Nephron progenitor cell (in vitro differentiated cells): ENCODE results near the gene VSNL1.

Experiments
- DNase-seq: peaks from one replicate; pipeline ENCODE4 v3.0.0; 2021
- H3K27ac Mint-ChIP-seq: 2 replicates; pipeline ENCODE4 v1.8.0; 2021; ENCODE audit warnings: mild to moderate bottlenecking, moderate library complexity, mixed read lengths
- H3K27me3 Mint-ChIP-seq: 2 replicates; pipeline ENCODE4 v1.8.0; 2021; ENCODE audit warnings: mild to moderate bottlenecking, low read depth, mixed read lengths; ENCODE audit not compliant: poor library complexity
- H3K36me3 Mint-ChIP-seq: 2 replicates; pipeline ENCODE4 v1.8.0; 2021; ENCODE audit warnings: low read depth, mixed read lengths
- H3K4me1 Mint-ChIP-seq: 2 replicates; pipeline ENCODE4 v1.8.0; 2021; ENCODE audit warnings: mixed read lengths
- H3K4me3 Mint-ChIP-seq: 2 replicates; pipeline ENCODE4 v1.8.0; 2021; ENCODE audit warnings: mild to moderate bottlenecking, moderate library complexity, mixed read lengths
- H3K9me3 Mint-ChIP-seq: 2 replicates; pipeline ENCODE4 v1.8.0; 2021; ENCODE audit warnings: mild to moderate bottlenecking, moderate library complexity, mixed read lengths
- TF ChIP-seq, protein P1 (sequence below): fragments of 200-600 bp; sonication (generic); IDR thresholded peaks from 2 replicates; pipeline ENCODE4 v1.5.0; 2021; ENCODE audit warnings: antibody characterized with exemption

The VSNL1 gene

DNA sequence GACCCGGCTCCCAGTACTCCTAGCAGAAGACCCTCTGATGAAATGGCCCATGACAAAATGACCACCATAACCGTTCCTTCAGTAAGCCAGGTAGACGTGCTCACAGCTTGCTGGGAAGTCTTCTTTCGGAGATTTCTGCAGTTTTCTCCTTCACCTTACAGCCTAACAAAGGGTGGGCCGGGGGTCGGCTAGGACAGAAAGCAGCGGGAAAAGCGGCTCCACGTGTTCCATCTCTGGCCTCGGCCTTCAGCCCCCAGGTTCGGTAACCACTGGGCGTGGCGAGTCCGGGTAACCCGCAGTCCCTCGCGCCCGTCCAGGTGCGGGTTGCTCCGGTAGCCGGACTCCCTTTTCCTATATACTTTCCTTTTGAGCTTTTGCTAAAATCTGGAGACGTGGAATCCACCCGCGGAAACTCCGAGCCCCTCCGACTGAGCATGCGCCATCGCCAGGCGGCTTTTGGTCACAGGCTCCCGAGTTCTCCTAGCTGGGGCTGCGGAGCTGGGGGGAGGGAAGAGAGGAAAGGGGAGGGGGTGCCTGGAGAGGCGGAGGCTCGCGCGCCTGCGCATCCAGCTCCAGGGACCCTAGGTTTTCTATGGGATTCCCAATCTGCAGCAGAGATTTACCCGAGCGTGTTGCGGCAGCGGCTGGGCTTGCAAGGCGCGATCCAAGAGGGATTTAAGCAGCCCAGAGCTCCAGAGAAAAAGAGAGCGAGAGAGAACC is at the start of gene VSNL1:
VSNL1 (plus strand) TSS at position 604 of the 720 bp plus-strand sequence. CDS start 51,379 bp downstream, outside the sequence.
- peak; percentile 96 for DNase-seq
- H3K27ac Mint-ChIP-seq: peak within 1 kb of the TSS; percentile 84
- peak within 1 kb of the TSS; percentile 88 for H3K4me3 Mint-ChIP-seq
- H3K4me1 Mint-ChIP-seq: peaks cover 47% of the 10 kb centered on the region
- peaks cover 66% of the 10 kb centered on the region for H3K27me3 Mint-ChIP-seq
- no peaks in the 10 kb centered on the region for H3K36me3 Mint-ChIP-seq
- TF ChIP-seq, protein P1, sequence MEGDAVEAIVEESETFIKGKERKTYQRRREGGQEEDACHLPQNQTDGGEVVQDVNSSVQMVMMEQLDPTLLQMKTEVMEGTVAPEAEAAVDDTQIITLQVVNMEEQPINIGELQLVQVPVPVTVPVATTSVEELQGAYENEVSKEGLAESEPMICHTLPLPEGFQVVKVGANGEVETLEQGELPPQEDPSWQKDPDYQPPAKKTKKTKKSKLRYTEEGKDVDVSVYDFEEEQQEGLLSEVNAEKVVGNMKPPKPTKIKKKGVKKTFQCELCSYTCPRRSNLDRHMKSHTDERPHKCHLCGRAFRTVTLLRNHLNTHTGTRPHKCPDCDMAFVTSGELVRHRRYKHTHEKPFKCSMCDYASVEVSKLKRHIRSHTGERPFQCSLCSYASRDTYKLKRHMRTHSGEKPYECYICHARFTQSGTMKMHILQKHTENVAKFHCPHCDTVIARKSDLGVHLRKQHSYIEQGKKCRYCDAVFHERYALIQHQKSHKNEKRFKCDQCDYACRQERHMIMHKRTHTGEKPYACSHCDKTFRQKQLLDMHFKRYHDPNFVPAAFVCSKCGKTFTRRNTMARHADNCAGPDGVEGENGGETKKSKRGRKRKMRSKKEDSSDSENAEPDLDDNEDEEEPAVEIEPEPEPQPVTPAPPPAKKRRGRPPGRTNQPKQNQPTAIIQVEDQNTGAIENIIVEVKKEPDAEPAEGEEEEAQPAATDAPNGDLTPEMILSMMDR: no peak
- no peaks in the 10 kb centered on the region for H3K9me3 Mint-ChIP-seq

DNA sequence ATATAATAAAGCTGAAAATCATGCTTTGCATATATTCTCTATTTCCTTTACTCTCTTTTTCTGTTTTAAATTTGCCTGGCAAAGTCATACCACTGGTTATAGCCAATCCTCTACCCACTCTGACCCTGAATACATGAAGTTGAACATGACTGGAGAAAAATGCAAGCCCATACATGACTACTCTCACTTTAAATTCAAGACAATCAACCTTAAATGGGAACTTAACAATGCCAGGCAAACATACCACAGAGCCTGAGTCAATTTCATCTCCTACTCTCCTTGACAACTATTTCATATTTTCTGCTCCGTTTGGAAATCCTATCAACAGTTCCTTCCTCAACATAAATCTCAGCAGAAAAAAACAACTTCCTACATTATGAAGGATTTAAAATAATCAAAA is 44.9 kb upstream of the VSNL1 start:
- no peaks in the 10 kb centered on the region for H3K9me3 Mint-ChIP-seq
- H3K36me3 Mint-ChIP-seq: no peaks in the 10 kb centered on the region
- H3K27me3 Mint-ChIP-seq: no peaks in the 10 kb centered on the region
- no peak overlapping the region for H3K4me3 Mint-ChIP-seq
- DNase-seq: no peak
- no peaks in the 10 kb centered on the region for H3K4me1 Mint-ChIP-seq
- H3K27ac Mint-ChIP-seq: no peak overlapping the region
- TF ChIP-seq, protein P1: no peak

DNA sequence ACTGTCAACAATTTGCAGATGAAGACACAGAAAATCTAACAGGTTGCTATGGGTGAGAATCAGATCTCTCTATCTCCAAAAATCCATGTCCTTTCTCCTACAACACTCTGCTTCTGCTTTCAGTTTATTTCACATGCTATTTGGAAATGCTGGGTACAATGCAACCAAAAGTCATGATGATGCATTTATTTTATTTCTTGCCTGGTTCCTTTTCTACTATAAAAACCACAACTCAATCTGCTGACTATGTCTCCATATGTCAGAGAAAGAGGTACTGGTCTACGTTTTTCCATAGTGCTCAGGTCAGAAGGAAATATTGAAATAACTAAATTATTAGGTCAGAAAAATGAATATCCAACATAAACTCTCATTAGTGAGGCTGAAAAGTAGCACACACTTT is 42.8 kb upstream of the VSNL1 start:
- Mint-ChIP-seq H3K36me3 (no peaks in the 10 kb centered on the region), H3K4me3 (no peak overlapping the region), H3K27me3 (no peaks in the 10 kb centered on the region), H3K4me1 (no peaks in the 10 kb centered on the region), H3K9me3 (no peaks in the 10 kb centered on the region), H3K27ac (no peak overlapping the region)
- no peak for DNase-seq
- TF ChIP-seq, protein P1: no peak

DNA sequence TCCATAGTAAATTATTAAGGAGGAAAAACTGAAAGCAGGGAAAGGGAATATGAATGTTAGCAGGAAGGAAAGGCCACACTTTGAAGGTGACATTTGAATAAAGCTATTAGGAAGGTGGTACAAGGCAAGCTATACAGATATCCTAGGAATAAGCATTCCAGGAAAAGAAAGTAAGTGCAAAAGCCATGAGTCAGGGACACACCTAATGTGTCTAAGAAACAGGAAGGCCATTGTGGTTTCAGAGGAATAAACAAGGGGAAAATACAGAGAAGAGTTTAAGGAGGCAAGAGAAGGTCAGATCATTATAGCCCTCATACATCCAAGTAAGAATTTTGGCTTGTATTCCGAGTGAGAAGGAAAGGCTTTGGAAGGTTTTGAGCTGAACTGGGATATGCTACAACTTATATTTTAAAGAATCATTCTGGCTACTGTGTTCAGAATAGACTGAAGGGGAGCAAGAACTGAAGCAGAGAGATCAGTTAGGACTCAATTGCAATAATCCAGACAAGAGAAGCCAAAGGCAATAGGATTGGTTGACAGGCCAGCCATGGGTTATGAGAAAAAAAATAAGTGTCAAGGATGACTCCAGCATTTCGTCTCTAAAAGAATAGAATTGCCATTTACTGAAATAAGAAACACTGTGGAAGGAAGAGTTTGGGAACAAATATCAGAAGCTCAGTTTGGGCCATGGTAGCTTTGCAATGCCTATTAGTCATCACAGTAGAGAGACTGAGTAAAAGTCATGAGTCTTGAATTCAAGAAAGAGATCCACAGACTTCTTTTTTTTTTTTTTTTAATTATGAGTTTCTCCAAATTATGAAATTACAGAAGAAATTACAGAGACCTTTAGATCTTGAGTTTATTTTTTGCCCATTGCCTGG is 33.5 kb upstream of the VSNL1 start:
- Mint-ChIP-seq H3K4me1 (no peaks in the 10 kb centered on the region), H3K9me3 (no peaks in the 10 kb centered on the region), H3K4me3 (no peak overlapping the region), H3K27ac (no peak overlapping the region), H3K27me3 (peaks cover 7% of the 10 kb centered on the region), H3K36me3 (no peaks in the 10 kb centered on the region)
- DNase-seq: no peak
- TF ChIP-seq, protein P1: no peak

DNA sequence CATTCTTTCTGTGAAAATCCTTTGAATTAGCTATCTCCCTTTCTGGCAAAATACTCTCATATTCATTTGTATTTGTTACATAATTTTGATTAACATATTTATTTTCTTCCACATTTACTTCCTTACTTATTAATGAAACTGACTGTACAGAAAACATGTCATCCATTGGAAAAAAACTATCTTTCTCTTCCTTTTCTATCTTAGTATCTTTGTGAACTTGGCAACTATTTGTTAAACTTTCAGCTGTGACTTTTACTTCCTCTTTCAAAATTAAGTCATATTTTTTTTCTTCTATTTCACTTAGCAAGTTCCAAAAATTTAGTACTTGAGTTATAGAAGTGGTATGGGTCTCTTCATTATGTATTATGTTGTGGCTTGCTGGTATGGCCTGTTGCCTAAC is 24.8 kb upstream of the VSNL1 start:
- TF ChIP-seq, protein P1: no peak
- Mint-ChIP-seq H3K27ac (no peak overlapping the region), H3K27me3 (no peaks in the 10 kb centered on the region), H3K9me3 (no peaks in the 10 kb centered on the region), H3K4me1 (peaks cover 27% of the 10 kb centered on the region), H3K36me3 (no peaks in the 10 kb centered on the region), H3K4me3 (no peak overlapping the region)
- DNase-seq: no peak
